KMS-11 (cell line): ENCODE data around the gene TMC8.

Experiments used
- H2AFZ ChIP-seq: fragments of 200-600 bp; sonication (generic); 2 replicates; pipeline ENCODE4 v1.6.1; 2016; ENCODE audit warnings: antibody characterized with exemption, mixed run types, low read depth
- H3K27ac ChIP-seq: fragments of 200-600 bp; sonication (generic); 2 replicates; pipeline ENCODE4 v1.6.1; 2016; ENCODE audit warnings: mild to moderate bottlenecking, mixed run types
- H3K27me3 ChIP-seq: fragments of 200-600 bp; sonication (generic); 2 replicates; pipeline ENCODE4 v1.6.1; 2017; ENCODE audit warnings: mild to moderate bottlenecking, low read depth, mixed run types, moderate library complexity; ENCODE audit not compliant: insufficient read depth
- H3K36me3 ChIP-seq: fragments of 200-600 bp; sonication (generic); 2 replicates; pipeline ENCODE4 v1.6.1; 2017; ENCODE audit warnings: mild to moderate bottlenecking, mixed run types; ENCODE audit not compliant: insufficient read depth
- H3K4me1 ChIP-seq: fragments of 200-600 bp; sonication (generic); 2 replicates; pipeline ENCODE4 v1.6.1; 2016; ENCODE audit warnings: mild to moderate bottlenecking, low read depth, mixed run types; ENCODE audit not compliant: poor library complexity, severe bottlenecking
- H3K4me2 ChIP-seq: fragments of 200-600 bp; sonication (generic); 2 replicates; pipeline ENCODE4 v1.7.0; 2016; ENCODE audit warnings: mild to moderate bottlenecking, mixed run types
- H3K4me3 ChIP-seq: fragments of 200-600 bp; sonication (generic); IDR thresholded peaks from 2 replicates; pipeline ENCODE4 v1.6.1; 2017; ENCODE audit warnings: low read depth, low read length, mixed read lengths; ENCODE audit not compliant: insufficient read depth
- H3K79me2 ChIP-seq: fragments of 200-600 bp; sonication (generic); 2 replicates; pipeline ENCODE4 v1.6.1; 2016; ENCODE audit warnings: low read depth, mixed run types; ENCODE audit not compliant: insufficient read depth
- H3K9ac ChIP-seq: fragments of 200-600 bp; sonication (generic); 2 replicates; pipeline ENCODE4 v1.6.1; 2016; ENCODE audit warnings: mild to moderate bottlenecking, mixed run types
- H4K20me1 ChIP-seq: fragments of 200-600 bp; sonication (generic); 2 replicates; pipeline ENCODE4 v1.6.1; 2016; ENCODE audit warnings: mild to moderate bottlenecking, mixed run types; ENCODE audit not compliant: insufficient read depth
- TF ChIP-seq, protein P1 (sequence below): fragments of 200-600 bp; sonication (generic); conservative IDR thresholded peaks from 2 replicates; pipeline ENCODE4 v1.6.1; 2017; ENCODE audit warnings: low read depth, mild to moderate bottlenecking, antibody characterized with exemption, low read length, moderate library complexity, mixed read lengths

TMC8 gene

DNA sequence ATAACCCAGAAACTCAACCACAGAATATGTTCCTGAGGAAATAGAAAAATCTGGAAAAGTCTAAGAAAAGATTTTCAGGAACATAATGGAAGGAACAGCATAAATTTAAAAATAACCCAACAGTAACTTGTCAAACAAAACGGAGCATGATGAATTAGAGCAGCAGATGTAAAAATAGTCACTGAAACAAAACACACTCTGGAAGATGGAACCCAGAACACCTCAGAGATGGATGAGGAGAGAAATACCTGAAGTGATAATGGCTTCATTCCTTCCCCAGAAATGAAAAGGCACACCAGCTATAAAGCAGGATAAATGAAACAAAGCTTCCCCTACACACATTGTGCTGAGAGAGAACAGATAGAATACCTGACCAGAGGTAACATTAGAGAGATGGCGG is 49.9 kb downstream of the TMC8 start:
- H3K79me2 ChIP-seq = peaks cover 62% of the 10 kb centered on the region
- peak overlapping the region; percentile 20; the same call in 1 of the 2 replicates for H3K9ac ChIP-seq
- no peaks in the 10 kb centered on the region; the same call in 1 of the 2 replicates for H3K36me3 ChIP-seq
- H3K4me2 ChIP-seq = peak overlapping the region; percentile 96
- no peaks in the 10 kb centered on the region for H4K20me1 ChIP-seq
- no peaks in the 10 kb centered on the region for H3K27me3 ChIP-seq
- peak overlapping the region; percentile 75 for H3K27ac ChIP-seq
- no peak overlapping the region for H2AFZ ChIP-seq
- H3K4me1 ChIP-seq = peaks cover 95% of the 10 kb centered on the region
- no peak overlapping the region for H3K4me3 ChIP-seq
- TF ChIP-seq, protein P1, sequence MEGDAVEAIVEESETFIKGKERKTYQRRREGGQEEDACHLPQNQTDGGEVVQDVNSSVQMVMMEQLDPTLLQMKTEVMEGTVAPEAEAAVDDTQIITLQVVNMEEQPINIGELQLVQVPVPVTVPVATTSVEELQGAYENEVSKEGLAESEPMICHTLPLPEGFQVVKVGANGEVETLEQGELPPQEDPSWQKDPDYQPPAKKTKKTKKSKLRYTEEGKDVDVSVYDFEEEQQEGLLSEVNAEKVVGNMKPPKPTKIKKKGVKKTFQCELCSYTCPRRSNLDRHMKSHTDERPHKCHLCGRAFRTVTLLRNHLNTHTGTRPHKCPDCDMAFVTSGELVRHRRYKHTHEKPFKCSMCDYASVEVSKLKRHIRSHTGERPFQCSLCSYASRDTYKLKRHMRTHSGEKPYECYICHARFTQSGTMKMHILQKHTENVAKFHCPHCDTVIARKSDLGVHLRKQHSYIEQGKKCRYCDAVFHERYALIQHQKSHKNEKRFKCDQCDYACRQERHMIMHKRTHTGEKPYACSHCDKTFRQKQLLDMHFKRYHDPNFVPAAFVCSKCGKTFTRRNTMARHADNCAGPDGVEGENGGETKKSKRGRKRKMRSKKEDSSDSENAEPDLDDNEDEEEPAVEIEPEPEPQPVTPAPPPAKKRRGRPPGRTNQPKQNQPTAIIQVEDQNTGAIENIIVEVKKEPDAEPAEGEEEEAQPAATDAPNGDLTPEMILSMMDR = no peak

DNA sequence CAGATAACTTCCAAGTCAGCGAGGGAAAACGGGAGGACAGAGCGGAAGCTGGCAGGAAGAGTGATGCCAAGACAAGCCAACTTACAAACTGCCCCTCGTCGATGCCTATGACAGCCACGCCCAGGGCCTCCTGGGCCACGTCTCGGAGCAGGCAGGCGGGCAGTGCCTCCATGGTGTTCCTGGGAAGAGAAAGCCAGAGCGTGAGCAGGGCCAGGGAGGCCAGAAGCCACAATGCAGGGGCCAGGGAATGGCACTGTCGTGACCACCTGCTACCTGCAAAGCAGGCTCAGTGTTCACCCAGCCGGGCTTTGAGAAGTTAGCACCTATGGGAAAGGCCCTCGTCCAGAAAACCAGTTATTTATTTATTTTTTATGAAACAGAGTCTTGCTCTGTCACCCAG is 51.9 kb downstream of the TMC8 start:
- no peak overlapping the region; the same call in 1 of the 2 replicates for H3K27ac ChIP-seq
- no peaks in the 10 kb centered on the region for H3K27me3 ChIP-seq
- H3K4me3 ChIP-seq = no peak overlapping the region
- peak overlapping the region; percentile 10; the same call in 1 of the 2 replicates for H3K4me2 ChIP-seq
- H2AFZ ChIP-seq = no peak overlapping the region
- TF ChIP-seq, protein P1 = no peak
- no peaks in the 10 kb centered on the region; the same call in 1 of the 2 replicates for H3K36me3 ChIP-seq
- no peaks in the 10 kb centered on the region for H4K20me1 ChIP-seq
- no peak overlapping the region for H3K9ac ChIP-seq
- peaks cover 70% of the 10 kb centered on the region for H3K79me2 ChIP-seq
- H3K4me1 ChIP-seq = peaks cover 83% of the 10 kb centered on the region

DNA sequence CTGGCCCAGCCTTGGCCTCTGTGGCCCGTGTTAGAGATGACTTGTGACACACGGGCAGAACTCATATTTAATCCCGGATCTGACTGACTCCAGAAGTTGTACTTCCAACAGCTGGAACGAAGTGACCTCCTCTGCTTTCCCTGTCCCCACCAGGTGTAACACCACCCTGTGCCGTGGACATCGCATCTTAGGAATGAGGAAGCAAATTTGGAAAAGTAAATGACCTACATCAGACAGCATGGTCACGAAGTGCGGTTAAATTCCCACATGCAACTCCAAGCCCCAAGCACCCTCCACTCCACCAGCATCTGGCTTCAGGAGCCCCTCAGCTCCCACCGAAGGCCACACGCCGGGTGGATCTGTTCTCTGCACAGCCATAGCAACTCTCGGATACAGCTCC is 53.3 kb downstream of the TMC8 start:
- H3K79me2 ChIP-seq = peaks cover 84% of the 10 kb centered on the region
- no peak overlapping the region for H3K4me3 ChIP-seq
- peaks cover 85% of the 10 kb centered on the region for H3K4me1 ChIP-seq
- TF ChIP-seq, protein P1 = no peak
- H3K27ac ChIP-seq = no peak overlapping the region
- H3K4me2 ChIP-seq = no peak overlapping the region
- no peak overlapping the region for H2AFZ ChIP-seq
- no peaks in the 10 kb centered on the region for H3K27me3 ChIP-seq
- no peaks in the 10 kb centered on the region for H3K36me3 ChIP-seq
- no peaks in the 10 kb centered on the region for H4K20me1 ChIP-seq
- H3K9ac ChIP-seq = no peak overlapping the region

DNA sequence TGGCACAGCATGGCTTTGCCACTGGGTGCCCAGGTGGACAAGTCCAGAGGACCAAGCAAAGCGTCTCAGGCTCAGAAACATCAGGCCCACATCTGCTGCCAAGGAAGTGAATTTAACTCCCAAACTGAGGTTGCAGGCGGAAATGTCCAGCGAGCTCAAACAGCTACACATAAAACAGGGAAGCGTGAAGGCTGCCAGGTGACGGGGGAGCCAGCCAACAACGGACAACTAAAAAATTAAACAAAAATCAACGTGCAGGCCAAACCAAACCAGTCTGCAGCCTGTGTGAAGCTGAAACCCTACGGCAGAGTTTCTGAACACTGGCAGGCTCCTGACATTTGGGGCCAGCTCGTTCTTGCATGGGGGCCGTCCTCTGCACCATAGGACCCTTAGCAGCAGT is 53.8 kb downstream of the TMC8 start:
- Histone ChIP-seq H3K4me3 (no peak overlapping the region), H3K36me3 (no peaks in the 10 kb centered on the region)

More for the DNA sequence above, 53.8 kb downstream of the TMC8 start:
- no peak overlapping the region for H3K4me2 ChIP-seq
- no peak overlapping the region for H3K27ac ChIP-seq
- H2AFZ ChIP-seq = no peak overlapping the region
- H4K20me1 ChIP-seq = no peaks in the 10 kb centered on the region
- H3K79me2 ChIP-seq = peaks cover 86% of the 10 kb centered on the region
- no peak overlapping the region for H3K9ac ChIP-seq
- H3K4me1 ChIP-seq = peaks cover 85% of the 10 kb centered on the region
- TF ChIP-seq, protein P1 = no peak
- no peaks in the 10 kb centered on the region for H3K27me3 ChIP-seq
